WTC11 (cell line): ENCODE data around the gene CTNNA2. TPM values are rescaled to one million over a fixed set of nuclear protein-coding genes. Genes with fewer than 3 reads are reported as not detected.

Source experiments
- ATAC-seq: fragments of 200-7000 bp; cut with Tn5 transposase; 2 replicates; pipeline ENCODE4 v1.10.0; 2021; ENCODE audit warnings: mild to moderate bottlenecking, moderate library complexity
- CTCF ChIA-PET: fragments of 300-600 bp; sonication (Branson Sonifier 250); formaldehyde crosslinking; loops from one replicate; lab custom pipeline; 2021; ENCODE audit warnings: antibody characterized with exemption; lab: Charles Lee
- POLR2A ChIA-PET: fragments of 350-600 bp; sonication (Branson Sonifier 250); formaldehyde crosslinking; loops from one replicate; lab custom pipeline; 2021; ENCODE audit warnings: antibody characterized with exemption; lab: Charles Lee
- DNase-seq: peaks from one replicate; pipeline ENCODE4 v3.0.0; 2021; ENCODE audit warnings: low spot score
- H3K27ac Mint-ChIP-seq: 2 replicates; pipeline ENCODE4 v1.8.0; 2021; ENCODE audit warnings: mixed read lengths
- H3K27me3 Mint-ChIP-seq: 2 replicates; pipeline ENCODE4 v1.8.0; 2021; ENCODE audit warnings: low read depth, mild to moderate bottlenecking, moderate library complexity, mixed read lengths
- H3K36me3 Mint-ChIP-seq: 2 replicates; pipeline ENCODE4 v1.8.0; 2021; ENCODE audit warnings: mixed read lengths
- H3K4me1 Mint-ChIP-seq: 2 replicates; pipeline ENCODE4 v1.8.0; 2022; ENCODE audit warnings: mixed read lengths
- H3K4me3 Mint-ChIP-seq: 2 replicates; pipeline ENCODE4 v1.8.0; 2021; ENCODE audit warnings: mild to moderate bottlenecking, moderate library complexity, mixed read lengths
- H3K9me3 Mint-ChIP-seq: 2 replicates; pipeline ENCODE4 v1.8.0; 2021; ENCODE audit warnings: mixed read lengths
- ATF1 ChIP-seq: sonication (generic); formaldehyde crosslinking; IDR thresholded peaks from 2 replicates; pipeline ENCODE4 v1.8.1; 2023; ENCODE audit warnings: mild to moderate bottlenecking, moderate library complexity, missing genetic modification reagents
- CREB1 ChIP-seq: sonication (generic); formaldehyde crosslinking; IDR thresholded peaks from 2 replicates; pipeline ENCODE4 v1.8.0; 2023; ENCODE audit warnings: mild to moderate bottlenecking, missing genetic modification reagents
- ELF4 ChIP-seq: sonication (generic); formaldehyde crosslinking; IDR thresholded peaks from 2 replicates; pipeline ENCODE4 v1.8.1; 2022; ENCODE audit warnings: low read depth, mild to moderate bottlenecking, moderate library complexity, missing genetic modification reagents
- EMX1 ChIP-seq: fragments of 250-450 bp; sonication (Bioruptor Pico); IDR thresholded peaks from 2 replicates; pipeline ENCODE4 v1.8.0; 2021; ENCODE audit warnings: mild to moderate bottlenecking
- ETV6 ChIP-seq: sonication (generic); formaldehyde crosslinking; IDR thresholded peaks from 2 replicates; pipeline ENCODE4 v1.8.1; 2022; ENCODE audit warnings: mild to moderate bottlenecking, missing genetic modification reagents
- GABPB1 ChIP-seq: sonication (generic); formaldehyde crosslinking; IDR thresholded peaks from 2 replicates; pipeline ENCODE4 v1.8.1; 2023; ENCODE audit warnings: mild to moderate bottlenecking, missing genetic modification reagents
- GRHL2 ChIP-seq: fragments of 250-450 bp; sonication (Bioruptor Pico); IDR thresholded peaks from 2 replicates; pipeline ENCODE4 v1.8.0; 2022; ENCODE audit warnings: mild to moderate bottlenecking, moderate library complexity; ENCODE audit not compliant: insufficient replicate concordance, severe bottlenecking
- JAZF1 ChIP-seq: fragments of 250-450 bp; sonication (Bioruptor Pico); IDR thresholded peaks from 2 replicates; pipeline ENCODE4 v1.9.0; 2021; ENCODE audit warnings: moderate library complexity, mild to moderate bottlenecking, inconsistent platforms
- NR1H2 ChIP-seq: sonication (generic); formaldehyde crosslinking; IDR thresholded peaks from 2 replicates; pipeline ENCODE4 v1.9.0; 2021; ENCODE audit warnings: mild to moderate bottlenecking, moderate library complexity, missing genetic modification reagents
- RELA ChIP-seq: sonication (generic); formaldehyde crosslinking; IDR thresholded peaks from 2 replicates; pipeline ENCODE4 v1.8.1; 2022; ENCODE audit warnings: missing genetic modification reagents, mild to moderate bottlenecking, borderline replicate concordance
- RORB ChIP-seq: fragments of 250-450 bp; sonication (Bioruptor Pico); IDR thresholded peaks from 2 replicates; pipeline ENCODE4 v1.9.0; 2021; ENCODE audit warnings: mild to moderate bottlenecking
- SOX15 ChIP-seq: fragments of 250-450 bp; sonication (Bioruptor Pico); IDR thresholded peaks from 2 replicates; pipeline ENCODE4 v1.9.0; 2021; ENCODE audit warnings: mild to moderate bottlenecking
- TP53 ChIP-seq: sonication (generic); formaldehyde crosslinking; IDR thresholded peaks from 2 replicates; pipeline ENCODE4 v1.8.1; 2023; ENCODE audit warnings: mild to moderate bottlenecking, missing genetic modification reagents
- ZNF121 ChIP-seq: sonication (generic); formaldehyde crosslinking; IDR thresholded peaks from 2 replicates; pipeline ENCODE4 v1.8.0; 2023; ENCODE audit warnings: missing genetic modification reagents
- ZNF219 ChIP-seq: sonication (generic); formaldehyde crosslinking; IDR thresholded peaks from 2 replicates; pipeline ENCODE4 v1.8.0; 2023; ENCODE audit warnings: missing genetic modification reagents, mild to moderate bottlenecking, borderline replicate concordance
- total RNA-seq: library from RNA; stranded (reverse); gene quantifications from 3 replicates; pipeline ENCODE4 v1.2.3, GENCODE V29; 2021
- TF ChIP-seq, protein P1 (sequence below): sonication (generic); formaldehyde crosslinking; IDR thresholded peaks from 2 replicates; pipeline ENCODE4 v1.8.1; 2022; ENCODE audit warnings: low read depth, missing genetic modification reagents, borderline replicate concordance
- TF ChIP-seq, protein P2 (sequence below): sonication (generic); formaldehyde crosslinking; IDR thresholded peaks from 2 replicates; pipeline ENCODE4 v1.8.1; 2023; ENCODE audit warnings: mild to moderate bottlenecking, missing genetic modification reagents
- TF ChIP-seq, protein P3 (sequence below): sonication (generic); formaldehyde crosslinking; IDR thresholded peaks from 2 replicates; pipeline ENCODE4 v1.8.1; 2023; ENCODE audit warnings: mild to moderate bottlenecking, missing genetic modification reagents, moderate library complexity
- TF ChIP-seq, protein P4 (sequence below): fragments of 250-450 bp; sonication (Bioruptor Pico); IDR thresholded peaks from 2 replicates; pipeline ENCODE4 v1.9.0; 2021; ENCODE audit warnings: mild to moderate bottlenecking
- TF ChIP-seq, protein P5 (sequence below): fragments of 250-450 bp; sonication (Bioruptor Pico); IDR thresholded peaks from 2 replicates; pipeline ENCODE4 v1.9.0; 2021; ENCODE audit warnings: moderate library complexity, mild to moderate bottlenecking, inconsistent platforms, borderline replicate concordance
- TF ChIP-seq, protein P6 (sequence below): sonication (generic); formaldehyde crosslinking; IDR thresholded peaks from 2 replicates; pipeline ENCODE4 v1.8.1; 2023; ENCODE audit warnings: mild to moderate bottlenecking, missing genetic modification reagents, moderate library complexity
- TF ChIP-seq, protein P7 (sequence below): sonication (generic); formaldehyde crosslinking; IDR thresholded peaks from 2 replicates; pipeline ENCODE4 v1.8.0; 2022; ENCODE audit warnings: mild to moderate bottlenecking, missing genetic modification reagents
- TF ChIP-seq, protein P8 (sequence below): fragments of 250-450 bp; sonication (Bioruptor Pico); IDR thresholded peaks from 2 replicates; pipeline ENCODE4 v1.9.0; 2021; ENCODE audit warnings: mild to moderate bottlenecking

Gene CTNNA2
- total RNA-seq, 1 experiment from 2014 or later = 3.8 TPM

DNA sequence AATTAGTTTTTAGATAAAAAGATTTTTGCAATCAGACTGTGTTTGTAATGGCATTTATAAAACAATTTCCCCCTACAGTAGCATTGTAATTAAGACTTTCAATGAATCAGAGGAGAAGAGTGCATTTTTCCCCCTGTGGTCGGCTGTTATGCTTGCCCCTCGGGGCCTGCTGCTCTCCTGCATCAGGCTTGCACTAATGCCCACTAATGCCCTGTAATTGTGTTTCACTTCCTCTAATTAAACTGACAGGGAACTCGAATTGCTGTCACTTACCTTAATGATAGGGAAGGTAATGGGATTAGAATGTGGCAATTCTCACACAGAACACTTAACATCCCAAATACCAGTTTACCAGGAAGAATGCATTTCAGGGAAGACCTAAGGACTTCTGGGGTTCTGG is 852.9 kb downstream of the CTNNA2 start:
- no peak for DNase-seq
- Mint-ChIP-seq H3K27me3 (peaks cover 99% of the 10 kb centered on the region), H3K27ac (no peak overlapping the region), H3K4me3 (no peak overlapping the region), H3K9me3 (no peaks in the 10 kb centered on the region), H3K36me3 (no peaks in the 10 kb centered on the region), H3K4me1 (peaks cover 49% of the 10 kb centered on the region)
- TF ChIP-seq SOX15 (CRISPR knock-in tag) (no peak), EMX1 (no peak), ZNF121 (CRISPR knock-in tag) (no peak), NR1H2 (CRISPR knock-in tag) (no peak)
- TF ChIP-seq, protein P1, sequence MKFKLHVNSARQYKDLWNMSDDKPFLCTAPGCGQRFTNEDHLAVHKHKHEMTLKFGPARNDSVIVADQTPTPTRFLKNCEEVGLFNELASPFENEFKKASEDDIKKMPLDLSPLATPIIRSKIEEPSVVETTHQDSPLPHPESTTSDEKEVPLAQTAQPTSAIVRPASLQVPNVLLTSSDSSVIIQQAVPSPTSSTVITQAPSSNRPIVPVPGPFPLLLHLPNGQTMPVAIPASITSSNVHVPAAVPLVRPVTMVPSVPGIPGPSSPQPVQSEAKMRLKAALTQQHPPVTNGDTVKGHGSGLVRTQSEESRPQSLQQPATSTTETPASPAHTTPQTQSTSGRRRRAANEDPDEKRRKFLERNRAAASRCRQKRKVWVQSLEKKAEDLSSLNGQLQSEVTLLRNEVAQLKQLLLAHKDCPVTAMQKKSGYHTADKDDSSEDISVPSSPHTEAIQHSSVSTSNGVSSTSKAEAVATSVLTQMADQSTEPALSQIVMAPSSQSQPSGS (CRISPR knock-in tag) = no peak
- POLR2A ChIA-PET = no interaction called here
- CTCF ChIA-PET = no interaction called here
- ATAC-seq = no peak

DNA sequence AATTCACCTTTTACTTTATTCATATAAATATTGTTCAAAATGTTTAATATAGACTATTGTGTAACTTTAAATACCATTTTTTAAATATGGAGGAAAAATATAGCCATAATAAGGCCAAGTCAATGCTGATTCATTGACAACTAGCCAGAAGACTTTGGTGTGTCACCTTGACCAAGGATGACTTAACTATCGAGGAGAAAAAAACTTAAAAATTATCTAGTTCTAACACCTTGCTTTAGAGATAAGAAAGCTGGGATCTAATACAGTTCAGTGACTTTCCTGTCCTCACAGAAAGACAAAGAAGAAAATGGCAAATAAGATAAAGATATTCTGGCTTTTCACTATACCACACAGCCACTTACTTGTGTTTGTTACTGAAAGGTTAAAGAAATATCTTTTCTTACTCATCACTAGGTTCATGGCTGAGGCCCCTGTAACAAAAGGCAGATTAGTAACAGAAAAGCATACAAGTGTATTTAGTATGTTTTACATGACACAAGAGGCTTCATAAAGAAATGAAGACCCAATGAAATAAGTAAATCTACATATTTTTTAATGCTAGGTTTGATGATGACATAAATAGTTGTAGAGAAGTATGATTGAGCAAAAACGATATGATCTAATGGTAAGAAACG is 857.6 kb downstream of the CTNNA2 start:
- Mint-ChIP-seq H3K9me3 (no peaks in the 10 kb centered on the region), H3K4me3 (no peak overlapping the region), H3K27me3 (peaks cover 70% of the 10 kb centered on the region), H3K27ac (no peak overlapping the region), H3K36me3 (no peaks in the 10 kb centered on the region), H3K4me1 (peaks cover 25% of the 10 kb centered on the region)
- CTCF ChIA-PET = no interaction called here
- TF ChIP-seq, protein P2, sequence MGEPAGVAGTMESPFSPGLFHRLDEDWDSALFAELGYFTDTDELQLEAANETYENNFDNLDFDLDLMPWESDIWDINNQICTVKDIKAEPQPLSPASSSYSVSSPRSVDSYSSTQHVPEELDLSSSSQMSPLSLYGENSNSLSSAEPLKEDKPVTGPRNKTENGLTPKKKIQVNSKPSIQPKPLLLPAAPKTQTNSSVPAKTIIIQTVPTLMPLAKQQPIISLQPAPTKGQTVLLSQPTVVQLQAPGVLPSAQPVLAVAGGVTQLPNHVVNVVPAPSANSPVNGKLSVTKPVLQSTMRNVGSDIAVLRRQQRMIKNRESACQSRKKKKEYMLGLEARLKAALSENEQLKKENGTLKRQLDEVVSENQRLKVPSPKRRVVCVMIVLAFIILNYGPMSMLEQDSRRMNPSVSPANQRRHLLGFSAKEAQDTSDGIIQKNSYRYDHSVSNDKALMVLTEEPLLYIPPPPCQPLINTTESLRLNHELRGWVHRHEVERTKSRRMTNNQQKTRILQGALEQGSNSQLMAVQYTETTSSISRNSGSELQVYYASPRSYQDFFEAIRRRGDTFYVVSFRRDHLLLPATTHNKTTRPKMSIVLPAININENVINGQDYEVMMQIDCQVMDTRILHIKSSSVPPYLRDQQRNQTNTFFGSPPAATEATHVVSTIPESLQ (CRISPR knock-in tag) = no peak
- TF ChIP-seq ATF1 (CRISPR knock-in tag) (no peak), SOX15 (CRISPR knock-in tag) (no peak), RELA (CRISPR knock-in tag) (no peak), ETV6 (CRISPR knock-in tag) (no peak), GABPB1 (CRISPR knock-in tag) (no peak), RORB (no peak), TP53 (CRISPR knock-in tag) (no peak), NR1H2 (CRISPR knock-in tag) (no peak), JAZF1 (CRISPR knock-in tag) (no peak), ELF4 (CRISPR knock-in tag) (no peak), CREB1 (CRISPR knock-in tag) (no peak), GRHL2 (CRISPR knock-in tag) (no peak), ZNF219 (CRISPR knock-in tag) (no peak)
- TF ChIP-seq, protein P3, sequence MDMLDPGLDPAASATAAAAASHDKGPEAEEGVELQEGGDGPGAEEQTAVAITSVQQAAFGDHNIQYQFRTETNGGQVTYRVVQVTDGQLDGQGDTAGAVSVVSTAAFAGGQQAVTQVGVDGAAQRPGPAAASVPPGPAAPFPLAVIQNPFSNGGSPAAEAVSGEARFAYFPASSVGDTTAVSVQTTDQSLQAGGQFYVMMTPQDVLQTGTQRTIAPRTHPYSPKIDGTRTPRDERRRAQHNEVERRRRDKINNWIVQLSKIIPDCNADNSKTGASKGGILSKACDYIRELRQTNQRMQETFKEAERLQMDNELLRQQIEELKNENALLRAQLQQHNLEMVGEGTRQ (CRISPR knock-in tag) = no peak
- TF ChIP-seq, protein P4, sequence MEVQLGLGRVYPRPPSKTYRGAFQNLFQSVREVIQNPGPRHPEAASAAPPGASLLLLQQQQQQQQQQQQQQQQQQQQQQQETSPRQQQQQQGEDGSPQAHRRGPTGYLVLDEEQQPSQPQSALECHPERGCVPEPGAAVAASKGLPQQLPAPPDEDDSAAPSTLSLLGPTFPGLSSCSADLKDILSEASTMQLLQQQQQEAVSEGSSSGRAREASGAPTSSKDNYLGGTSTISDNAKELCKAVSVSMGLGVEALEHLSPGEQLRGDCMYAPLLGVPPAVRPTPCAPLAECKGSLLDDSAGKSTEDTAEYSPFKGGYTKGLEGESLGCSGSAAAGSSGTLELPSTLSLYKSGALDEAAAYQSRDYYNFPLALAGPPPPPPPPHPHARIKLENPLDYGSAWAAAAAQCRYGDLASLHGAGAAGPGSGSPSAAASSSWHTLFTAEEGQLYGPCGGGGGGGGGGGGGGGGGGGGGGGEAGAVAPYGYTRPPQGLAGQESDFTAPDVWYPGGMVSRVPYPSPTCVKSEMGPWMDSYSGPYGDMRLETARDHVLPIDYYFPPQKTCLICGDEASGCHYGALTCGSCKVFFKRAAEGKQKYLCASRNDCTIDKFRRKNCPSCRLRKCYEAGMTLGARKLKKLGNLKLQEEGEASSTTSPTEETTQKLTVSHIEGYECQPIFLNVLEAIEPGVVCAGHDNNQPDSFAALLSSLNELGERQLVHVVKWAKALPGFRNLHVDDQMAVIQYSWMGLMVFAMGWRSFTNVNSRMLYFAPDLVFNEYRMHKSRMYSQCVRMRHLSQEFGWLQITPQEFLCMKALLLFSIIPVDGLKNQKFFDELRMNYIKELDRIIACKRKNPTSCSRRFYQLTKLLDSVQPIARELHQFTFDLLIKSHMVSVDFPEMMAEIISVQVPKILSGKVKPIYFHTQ (CRISPR knock-in tag) = no peak
- TF ChIP-seq, protein P5, sequence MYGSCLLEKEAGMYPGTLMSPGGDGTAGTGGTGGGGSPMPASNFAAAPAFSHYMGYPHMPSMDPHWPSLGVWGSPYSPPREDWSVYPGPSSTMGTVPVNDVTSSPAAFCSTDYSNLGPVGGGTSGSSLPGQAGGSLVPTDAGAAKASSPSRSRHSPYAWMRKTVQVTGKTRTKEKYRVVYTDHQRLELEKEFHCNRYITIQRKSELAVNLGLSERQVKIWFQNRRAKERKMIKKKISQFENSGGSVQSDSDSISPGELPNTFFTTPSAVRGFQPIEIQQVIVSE (CRISPR knock-in tag) = no peak
- TF ChIP-seq, protein P6, sequence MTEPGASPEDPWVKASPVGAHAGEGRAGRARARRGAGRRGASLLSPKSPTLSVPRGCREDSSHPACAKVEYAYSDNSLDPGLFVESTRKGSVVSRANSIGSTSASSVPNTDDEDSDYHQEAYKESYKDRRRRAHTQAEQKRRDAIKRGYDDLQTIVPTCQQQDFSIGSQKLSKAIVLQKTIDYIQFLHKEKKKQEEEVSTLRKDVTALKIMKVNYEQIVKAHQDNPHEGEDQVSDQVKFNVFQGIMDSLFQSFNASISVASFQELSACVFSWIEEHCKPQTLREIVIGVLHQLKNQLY = no peak
- TF ChIP-seq, protein P7, sequence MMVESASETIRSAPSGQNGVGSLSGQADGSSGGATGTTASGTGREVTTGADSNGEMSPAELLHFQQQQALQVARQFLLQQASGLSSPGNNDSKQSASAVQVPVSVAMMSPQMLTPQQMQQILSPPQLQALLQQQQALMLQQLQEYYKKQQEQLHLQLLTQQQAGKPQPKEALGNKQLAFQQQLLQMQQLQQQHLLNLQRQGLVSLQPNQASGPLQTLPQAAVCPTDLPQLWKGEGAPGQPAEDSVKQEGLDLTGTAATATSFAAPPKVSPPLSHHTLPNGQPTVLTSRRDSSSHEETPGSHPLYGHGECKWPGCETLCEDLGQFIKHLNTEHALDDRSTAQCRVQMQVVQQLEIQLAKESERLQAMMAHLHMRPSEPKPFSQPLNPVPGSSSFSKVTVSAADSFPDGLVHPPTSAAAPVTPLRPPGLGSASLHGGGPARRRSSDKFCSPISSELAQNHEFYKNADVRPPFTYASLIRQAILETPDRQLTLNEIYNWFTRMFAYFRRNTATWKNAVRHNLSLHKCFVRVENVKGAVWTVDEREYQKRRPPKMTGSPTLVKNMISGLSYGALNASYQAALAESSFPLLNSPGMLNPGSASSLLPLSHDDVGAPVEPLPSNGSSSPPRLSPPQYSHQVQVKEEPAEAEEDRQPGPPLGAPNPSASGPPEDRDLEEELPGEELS (CRISPR knock-in tag) = no peak
- TF ChIP-seq, protein P8, sequence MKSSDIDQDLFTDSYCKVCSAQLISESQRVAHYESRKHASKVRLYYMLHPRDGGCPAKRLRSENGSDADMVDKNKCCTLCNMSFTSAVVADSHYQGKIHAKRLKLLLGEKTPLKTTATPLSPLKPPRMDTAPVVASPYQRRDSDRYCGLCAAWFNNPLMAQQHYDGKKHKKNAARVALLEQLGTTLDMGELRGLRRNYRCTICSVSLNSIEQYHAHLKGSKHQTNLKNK = no peak
- DNase-seq (no peak), ATAC-seq (no peak)
- POLR2A ChIA-PET = no interaction called here
